HEK293T (cell line): ENCODE results near the gene SPSB2.

Source experiments
- FOXK2 ChIP-seq: fragments of 450-650 bp; IDR thresholded peaks from 2 replicates; pipeline ENCODE4 v1.6.1; 2016; ENCODE audit warnings: mild to moderate bottlenecking
- SUZ12 ChIP-seq: fragments of 450-650 bp; IDR thresholded peaks from 2 replicates; pipeline ENCODE4 v1.6.1; 2016; ENCODE audit warnings: mild to moderate bottlenecking
- TARDBP ChIP-seq: fragments of 450-650 bp; IDR thresholded peaks from 2 replicates; pipeline ENCODE4 v1.6.1; 2016

GRCh38 chr12:6825398-6826124 is 47.5 kb downstream of the SPSB2 start:
- TF ChIP-seq FOXK2 (no peak), TARDBP (no peak), SUZ12 (no peak)
